HPDE6-E6E7 (cell line): ENCODE measurements around the gene PCDHB12.
"Not testable (repeated sequence)": the region's sequence is repeated elsewhere in the genome, so short reads cannot be mapped to it uniquely, and the experiment has no call there.

Experiments
- DNase-seq: peaks from one replicate; pipeline ENCODE4 v3.0.0; 2011; ENCODE audit warnings: missing footprints; ENCODE audit errors: extremely low spot score

The PCDHB12 gene

DNA sequence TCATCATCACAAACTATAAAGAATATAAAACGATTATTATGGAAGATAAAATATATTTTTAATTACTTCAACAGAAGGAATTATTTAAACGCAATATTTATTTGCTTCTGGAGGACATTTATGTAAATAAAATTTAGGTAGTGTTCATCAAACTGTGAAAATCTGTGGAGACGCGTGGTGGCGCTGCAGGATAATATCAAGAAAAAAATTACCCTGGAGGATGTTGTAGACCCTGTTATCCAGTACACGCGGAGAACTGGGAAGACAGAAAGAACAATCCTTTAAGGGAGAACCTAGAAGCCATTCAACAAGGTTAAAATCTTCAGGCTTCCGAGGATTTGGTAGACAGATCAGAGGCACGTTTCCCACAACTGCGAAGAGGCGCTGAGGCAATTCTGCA is at the start of gene PCDHB12:
Gene PCDHB12, plus strand, starts transcription at position 242 of the 400 bp plus-strand sequence. CDS start 189 bp downstream, outside the sequence.
- no peak for DNase-seq

DNA sequence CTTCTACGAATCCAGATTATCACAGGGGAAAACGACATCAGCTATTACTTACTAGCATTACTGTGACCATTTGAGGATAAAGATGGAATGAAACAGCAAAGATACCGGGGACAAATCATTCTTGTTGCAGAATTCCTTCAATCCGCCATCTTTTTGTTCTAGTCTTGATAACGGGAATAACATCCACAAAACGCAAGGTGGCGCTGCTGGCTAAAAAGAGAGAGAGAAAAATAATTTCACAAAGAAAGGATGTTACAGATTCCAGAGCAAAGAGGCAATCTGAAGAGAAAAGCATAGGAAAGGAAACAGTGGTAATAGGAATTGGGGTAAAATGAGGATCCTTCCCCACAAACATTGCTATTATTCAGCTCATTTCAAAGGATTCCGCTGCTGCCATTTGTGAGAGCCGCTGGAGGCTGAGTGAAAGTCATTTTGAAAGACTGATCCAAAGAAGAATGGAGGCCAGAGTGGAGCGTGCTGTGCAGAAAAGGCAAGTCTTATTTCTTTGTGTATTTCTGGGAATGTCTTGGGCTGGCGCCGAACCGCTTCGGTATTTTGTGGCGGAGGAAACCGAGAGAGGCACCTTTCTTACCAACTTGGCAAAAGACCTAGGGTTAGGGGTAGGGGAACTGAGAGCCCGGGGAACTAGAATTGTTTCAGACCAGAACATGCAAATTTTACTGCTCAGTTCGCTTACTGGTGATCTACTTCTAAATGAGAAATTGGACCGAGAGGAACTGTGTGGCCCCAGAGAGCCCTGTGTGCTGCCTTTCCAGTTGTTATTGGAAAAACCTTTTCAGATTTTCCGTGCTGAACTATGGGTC is 35.9 kb upstream of the PCDHB12 start, which contains the start of gene PCDHB7:
Gene PCDHB7, plus strand, starts transcription at position 264 of the 824 bp plus-strand sequence. Its CDS starts 192 bp downstream, at position 456.
- DNase-seq, result no peak

DNA sequence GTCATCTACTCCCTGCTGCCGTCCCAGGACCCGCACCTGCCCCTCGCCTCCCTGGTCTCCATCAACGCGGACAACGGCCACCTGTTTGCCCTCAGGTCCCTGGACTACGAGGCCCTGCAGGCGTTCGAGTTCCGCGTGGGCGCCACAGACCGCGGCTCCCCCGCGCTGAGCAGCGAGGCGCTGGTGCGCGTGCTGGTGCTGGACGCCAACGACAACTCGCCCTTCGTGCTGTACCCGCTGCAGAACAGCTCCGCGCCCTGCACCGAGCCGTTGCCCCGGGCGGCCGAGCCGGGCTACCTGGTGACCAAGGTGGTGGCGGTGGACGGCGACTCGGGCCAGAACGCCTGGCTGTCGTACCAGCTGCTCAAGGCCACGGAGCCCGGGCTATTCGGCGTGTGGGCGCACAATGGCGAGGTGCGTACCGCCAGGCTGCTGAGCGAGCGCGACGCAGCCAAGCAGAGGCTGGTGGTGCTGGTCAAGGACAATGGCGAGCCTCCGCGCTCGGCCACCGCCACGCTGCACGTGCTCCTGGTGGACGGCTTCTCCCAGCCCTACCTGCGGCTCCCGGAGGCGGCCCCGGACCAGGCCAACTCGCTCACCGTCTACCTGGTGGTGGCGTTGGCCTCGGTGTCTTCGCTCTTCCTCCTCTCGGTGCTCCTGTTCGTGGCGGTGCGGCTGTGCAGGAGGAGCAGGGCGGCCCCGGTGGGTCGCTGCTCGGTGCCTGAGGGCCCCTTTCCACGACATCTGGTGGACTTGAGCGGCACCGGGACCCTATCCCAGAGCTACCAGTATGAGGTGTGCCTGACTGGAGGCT is 34.0 kb upstream of the PCDHB12 start:
- DNase-seq, result not testable (repeated sequence)

DNA sequence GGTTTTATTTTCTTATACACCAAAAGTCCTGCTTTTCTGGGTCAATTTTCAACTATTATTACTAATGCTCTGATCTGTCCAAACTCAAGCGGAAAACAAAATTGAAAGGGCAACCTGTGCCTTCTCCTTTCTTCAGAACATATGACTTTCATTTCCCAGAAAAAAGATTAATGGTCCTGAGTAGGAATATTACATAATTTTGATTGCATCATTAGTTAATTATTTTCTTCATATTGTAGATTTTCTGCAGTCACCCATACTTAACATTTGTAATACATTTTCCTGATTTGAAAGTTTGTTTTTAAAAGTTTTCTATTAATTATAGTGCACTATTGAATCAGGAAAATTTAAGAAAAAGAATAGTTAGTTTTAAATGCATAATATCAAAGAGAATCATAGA is 32.6 kb upstream of the PCDHB12 start:
- DNase-seq, result no peak

DNA sequence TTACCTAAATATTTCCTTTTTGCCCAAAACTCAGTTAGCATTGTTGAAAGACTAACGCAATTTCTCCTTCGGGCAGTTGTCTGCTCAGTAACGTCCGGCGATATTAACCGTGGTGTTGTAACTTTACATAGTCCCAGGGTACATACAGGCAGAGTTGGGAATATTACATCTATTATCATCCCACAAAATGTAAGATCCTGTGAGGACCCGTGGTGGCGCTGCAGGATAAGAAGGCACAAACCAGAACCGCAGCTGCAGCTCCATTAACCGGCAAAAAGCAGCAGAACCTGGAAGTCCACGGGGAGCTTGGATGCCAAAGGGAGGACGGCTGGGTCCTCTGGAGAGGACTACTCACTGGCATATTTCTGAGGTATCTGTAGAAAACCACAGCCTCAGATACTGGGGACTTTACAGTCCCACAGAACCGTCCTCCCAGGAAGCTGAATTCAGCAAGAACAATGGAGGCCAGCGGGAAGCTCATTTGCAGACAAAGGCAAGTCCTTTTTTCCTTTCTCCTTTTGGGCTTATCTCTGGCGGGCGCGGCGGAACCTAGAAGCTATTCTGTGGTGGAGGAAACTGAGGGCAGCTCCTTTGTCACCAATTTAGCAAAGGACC is 30.8 kb upstream of the PCDHB12 start, which contains the start of gene PCDHB8:
Gene PCDHB8, plus strand, starts transcription at position 214 of the 615 bp plus-strand sequence. Its CDS starts 245 bp downstream, at position 459.
- not testable (repeated sequence) for DNase-seq

DNA sequence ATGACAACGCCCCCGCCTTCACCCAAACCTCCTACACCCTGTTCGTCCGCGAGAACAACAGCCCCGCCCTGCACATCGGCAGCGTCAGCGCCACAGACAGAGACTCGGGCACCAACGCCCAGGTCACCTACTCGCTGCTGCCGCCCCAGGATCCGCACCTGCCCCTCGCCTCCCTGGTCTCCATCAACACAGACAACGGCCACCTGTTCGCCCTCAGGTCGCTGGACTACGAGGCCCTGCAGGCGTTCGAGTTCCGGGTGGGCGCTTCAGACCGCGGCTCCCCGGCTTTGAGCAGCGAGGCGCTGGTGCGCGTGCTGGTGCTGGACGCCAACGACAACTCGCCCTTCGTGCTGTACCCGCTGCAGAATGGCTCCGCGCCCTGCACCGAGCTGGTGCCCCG is 29.1 kb upstream of the PCDHB12 start:
- DNase-seq, result not testable (repeated sequence)

DNA sequence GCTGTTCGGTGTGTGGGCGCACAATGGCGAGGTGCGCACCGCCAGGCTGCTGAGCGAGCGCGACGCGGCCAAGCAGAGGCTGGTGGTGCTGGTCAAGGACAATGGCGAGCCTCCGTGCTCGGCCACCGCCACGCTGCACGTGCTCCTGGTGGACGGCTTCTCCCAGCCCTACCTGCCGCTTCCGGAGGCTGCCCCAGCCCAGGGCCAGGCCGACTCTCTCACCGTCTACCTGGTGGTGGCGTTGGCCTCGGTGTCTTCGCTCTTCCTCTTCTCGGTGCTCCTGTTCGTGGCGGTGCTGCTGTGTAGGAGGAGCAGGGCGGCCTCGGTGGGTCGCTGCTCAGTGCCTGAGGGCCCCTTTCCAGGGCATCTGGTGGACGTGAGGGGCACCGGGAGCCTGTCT is 28.6 kb upstream of the PCDHB12 start:
- not testable (repeated sequence) for DNase-seq

DNA sequence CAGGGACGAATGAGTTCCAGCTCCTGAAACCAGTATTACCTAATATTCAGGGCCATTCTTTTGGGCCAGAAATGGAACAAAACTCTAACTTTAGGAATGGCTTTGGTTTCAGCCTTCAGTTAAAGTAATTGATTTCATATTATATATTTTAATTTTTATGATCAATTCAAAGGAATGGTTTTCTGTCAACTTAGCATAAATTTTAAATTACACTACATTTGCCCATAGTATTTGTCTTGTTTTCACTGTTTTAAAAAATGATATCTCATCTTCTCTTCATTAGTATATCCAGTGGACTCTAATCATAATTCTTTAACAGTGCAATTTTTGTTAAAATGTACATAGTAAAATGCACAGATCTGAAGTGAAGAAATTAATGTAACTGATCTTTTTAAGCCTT is 28.2 kb upstream of the PCDHB12 start:
- DNase-seq, result no peak

DNA sequence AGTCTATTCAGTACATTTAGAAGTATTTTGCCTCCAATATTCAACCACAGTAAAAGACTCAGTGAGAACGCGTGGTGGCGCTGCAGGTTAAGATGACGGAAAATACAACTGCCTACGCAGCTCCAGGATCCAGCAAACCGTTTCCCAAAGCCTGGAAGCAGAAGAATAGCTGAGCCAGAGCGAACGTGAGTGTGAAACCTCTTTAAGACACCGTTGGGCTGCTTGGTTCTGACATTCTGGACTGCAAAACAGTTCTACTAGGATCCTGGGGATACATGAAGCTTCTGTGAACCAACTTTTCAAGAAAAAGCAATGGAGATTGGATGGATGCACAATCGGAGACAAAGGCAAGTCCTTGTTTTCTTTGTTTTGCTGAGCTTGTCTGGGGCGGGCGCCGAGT is 26.3 kb upstream of the PCDHB12 start, which contains the start of gene PCDHB16:
Gene PCDHB16, plus strand, starts transcription at position 140 of the 400 bp plus-strand sequence. Its CDS starts 173 bp downstream, at position 313.
- no peak for DNase-seq

DNA sequence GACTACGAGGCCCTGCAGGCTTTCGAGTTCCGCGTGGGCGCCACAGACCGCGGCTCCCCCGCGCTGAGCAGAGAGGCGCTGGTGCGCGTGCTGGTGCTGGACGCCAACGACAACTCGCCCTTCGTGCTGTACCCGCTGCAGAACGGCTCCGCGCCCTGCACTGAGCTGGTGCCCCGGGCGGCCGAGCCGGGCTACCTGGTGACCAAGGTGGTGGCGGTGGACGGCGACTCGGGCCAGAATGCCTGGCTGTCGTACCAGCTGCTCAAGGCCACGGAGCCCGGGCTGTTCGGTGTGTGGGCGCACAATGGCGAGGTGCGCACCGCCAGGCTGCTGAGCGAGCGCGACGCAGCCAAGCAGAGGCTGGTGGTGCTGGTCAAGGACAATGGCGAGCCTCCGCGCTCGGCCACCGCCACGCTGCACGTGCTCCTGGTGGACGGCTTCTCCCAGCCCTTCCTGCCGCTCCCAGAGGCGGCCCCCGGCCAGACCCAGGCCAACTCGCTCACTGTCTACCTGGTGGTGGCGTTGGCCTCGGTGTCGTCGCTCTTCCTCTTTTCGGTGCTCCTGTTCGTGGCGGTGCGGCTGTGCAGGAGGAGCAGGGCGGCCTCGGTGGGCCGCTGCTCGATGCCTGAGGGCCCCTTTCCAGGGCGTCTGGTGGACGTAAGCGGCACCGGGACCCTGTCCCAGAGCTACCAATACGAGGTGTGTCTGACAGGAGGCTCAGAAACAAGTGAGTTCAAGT is 24.2 kb upstream of the PCDHB12 start:
- not testable (repeated sequence) for DNase-seq

DNA sequence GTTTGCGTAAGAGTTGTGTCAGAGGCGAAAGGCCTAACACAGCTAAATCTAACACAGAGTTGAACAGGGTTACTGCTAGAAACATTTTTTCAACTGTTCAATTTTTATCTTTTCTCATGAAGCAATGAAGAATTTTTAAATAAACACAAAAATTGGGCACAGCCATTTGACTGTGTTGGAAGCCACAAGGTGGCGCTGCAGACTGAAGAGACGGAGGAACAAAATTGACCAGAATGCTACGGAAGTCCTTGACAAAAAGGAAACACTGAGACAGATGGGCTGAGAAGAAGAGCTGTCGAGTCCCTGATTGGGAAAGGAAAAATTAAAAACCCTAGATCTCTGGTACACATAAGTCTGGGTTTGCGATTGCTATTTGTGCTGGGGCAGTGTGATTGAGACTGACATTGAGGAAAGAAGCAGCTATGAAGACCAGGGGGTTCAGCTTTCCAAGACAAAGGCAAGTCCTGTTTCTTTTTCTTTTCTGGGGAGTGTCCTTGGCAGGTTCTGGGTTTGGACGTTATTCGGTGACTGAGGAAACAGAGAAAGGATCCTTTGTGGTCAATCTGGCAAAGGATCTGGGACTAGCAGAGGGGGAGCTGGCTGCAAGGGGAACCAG is 21.5 kb upstream of the PCDHB12 start, which contains the start of gene PCDHB9:
Gene PCDHB9, plus strand, starts transcription at position 265 of the 616 bp plus-strand sequence. Its CDS starts 158 bp downstream, at position 423.
- DNase-seq, result no peak

DNA sequence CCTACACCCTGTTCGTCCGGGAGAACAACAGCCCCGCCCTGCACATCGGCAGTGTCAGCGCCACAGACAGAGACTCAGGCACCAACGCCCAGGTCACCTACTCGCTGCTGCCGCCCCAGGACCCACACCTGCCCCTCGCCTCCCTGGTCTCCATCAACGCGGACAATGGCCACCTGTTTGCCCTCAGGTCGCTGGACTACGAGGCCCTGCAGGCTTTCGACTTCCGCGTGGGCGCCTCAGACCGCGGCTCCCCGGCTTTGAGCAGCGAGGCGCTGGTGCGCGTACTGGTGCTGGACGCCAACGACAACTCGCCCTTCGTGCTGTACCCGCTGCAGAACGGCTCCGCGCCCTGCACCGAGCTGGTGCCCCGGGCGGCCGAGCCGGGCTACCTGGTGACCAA is 19.8 kb upstream of the PCDHB12 start:
- DNase-seq, result not testable (repeated sequence)

DNA sequence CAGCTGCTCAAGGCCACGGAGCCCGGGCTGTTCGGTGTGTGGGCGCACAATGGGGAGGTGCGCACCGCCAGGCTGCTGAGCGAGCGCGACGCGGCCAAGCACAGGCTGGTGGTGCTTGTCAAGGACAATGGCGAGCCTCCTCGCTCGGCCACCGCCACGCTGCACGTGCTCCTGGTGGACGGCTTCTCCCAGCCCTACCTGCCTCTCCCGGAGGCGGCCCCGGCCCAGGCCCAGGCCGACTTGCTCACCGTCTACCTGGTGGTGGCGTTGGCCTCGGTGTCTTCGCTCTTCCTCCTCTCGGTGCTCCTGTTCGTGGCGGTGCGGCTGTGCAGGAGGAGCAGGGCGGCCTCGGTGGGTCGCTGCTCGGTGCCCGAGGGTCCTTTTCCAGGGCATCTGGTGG is 19.4 kb upstream of the PCDHB12 start:
- DNase-seq, result not testable (repeated sequence)

DNA sequence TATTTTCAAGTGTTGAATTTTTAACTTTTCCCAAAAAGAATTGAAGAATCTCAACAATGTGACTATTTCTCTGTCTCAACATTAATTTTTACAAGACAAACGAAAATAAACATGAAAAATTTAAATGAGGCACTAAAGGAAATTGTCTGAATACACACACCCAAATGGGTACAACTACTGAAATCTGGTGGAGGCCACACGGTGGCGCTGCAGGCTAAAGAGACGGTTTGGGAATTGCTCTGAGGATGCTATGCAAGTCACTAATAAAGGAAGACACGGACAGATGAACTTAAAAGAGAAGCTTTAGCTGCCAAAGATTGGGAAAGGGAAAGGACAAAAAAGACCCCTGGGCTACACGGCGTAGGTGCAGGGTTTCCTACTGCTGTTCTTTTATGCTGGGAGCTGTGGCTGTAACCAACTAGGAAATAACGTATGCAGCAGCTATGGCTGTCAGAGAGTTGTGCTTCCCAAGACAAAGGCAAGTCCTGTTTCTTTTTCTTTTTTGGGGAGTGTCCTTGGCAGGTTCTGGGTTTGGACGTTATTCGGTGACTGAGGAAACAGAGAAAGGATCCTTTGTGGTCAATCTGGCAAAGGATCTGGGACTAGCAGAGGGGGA is 16.3 kb upstream of the PCDHB12 start, which contains the start of gene PCDHB10:
Gene PCDHB10, plus strand, starts transcription at position 244 of the 616 bp plus-strand sequence. Its CDS starts 200 bp downstream, at position 444.
- DNase-seq, result no peak

DNA sequence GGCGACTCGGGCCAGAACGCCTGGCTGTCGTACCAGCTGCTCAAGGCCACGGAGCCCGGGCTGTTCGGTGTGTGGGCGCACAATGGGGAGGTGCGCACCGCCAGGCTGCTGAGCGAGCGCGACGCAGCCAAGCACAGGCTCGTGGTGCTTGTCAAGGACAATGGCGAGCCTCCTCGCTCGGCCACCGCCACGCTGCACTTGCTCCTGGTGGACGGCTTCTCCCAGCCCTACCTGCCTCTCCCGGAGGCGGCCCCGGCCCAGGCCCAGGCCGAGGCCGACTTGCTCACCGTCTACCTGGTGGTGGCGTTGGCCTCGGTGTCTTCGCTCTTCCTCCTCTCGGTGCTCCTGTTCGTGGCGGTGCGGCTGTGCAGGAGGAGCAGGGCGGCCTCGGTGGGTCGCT is 14.2 kb upstream of the PCDHB12 start:
- not testable (repeated sequence) for DNase-seq

DNA sequence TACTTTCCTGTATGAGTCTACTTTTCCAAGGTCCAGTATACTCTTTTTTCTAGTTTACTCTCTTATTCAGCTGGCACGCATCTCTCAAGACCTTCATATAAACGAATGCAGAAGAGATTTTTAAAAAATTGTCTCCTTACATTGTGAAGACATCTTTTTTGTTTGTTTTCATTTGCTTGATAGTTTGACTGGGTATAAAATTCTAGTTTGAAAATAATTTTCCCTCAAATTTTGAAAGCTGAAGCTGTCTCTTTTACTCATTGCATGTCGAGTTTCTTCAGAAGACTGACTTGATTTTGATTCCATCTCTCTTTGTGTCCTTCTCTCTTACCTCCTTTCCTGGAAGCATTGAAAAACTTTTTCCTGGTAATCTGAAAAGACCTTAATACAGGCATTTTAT is 12.2 kb upstream of the PCDHB12 start:
- no peak for DNase-seq

DNA sequence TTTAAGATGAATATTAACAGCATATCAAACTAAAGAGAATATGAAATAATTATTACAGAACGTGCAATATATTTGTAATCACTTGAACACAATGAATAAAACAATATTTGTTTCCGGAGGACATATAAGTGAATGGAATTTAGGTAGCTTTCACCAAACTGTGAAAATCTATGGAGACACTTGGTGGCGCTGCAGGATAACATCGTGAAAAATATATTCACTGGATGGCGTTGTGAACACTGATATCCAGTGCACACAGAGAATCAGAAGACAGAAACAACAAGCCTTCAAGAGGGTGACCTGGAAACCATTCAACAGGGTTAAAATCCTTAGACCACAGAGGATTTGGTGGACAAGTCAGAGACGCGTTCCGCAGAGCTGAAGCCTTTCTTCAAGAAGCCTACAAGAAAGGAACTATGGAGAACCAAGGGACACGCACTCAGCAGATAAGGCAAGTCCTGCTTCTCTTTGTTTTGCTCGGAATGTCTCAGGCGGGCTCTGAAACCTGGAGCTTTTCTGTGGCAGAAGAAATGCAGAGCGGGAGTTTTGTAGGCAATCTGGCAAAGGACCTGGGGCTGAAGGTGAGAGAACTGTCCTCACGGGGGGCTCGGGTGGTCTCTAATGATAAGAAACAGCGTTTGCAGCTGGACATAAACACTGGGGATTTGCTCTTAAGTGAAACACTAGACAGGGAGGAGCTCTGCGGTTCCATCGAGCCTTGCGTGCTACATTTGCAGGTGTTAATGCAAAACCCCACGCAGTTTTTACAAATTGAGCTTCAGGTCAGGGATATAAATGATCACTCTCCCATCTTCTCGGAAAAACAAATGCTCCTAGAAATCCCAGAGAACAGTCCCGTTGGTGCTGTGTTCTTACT is 8.9 kb upstream of the PCDHB12 start, which contains the start of gene PCDHB11:
Gene PCDHB11, plus strand, starts transcription at position 269 of the 877 bp plus-strand sequence. Its CDS starts 148 bp downstream, at position 417.
- no peak for DNase-seq

DNA sequence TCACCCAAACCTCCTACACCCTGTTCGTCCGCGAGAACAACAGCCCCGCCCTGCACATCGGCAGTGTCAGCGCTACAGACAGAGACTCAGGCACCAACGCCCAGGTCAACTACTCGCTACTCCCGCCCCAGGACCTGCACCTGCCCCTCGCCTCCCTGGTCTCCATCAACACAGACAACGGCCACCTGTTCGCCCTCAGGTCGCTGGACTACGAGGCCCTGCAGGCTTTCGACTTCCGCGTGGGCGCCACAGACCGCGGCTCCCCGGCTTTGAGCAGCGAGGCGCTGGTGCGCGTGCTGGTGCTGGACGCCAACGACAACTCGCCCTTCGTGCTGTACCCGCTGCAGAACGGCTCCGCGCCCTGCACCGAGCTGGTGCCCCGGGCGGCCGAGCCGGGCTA is 7.4 kb upstream of the PCDHB12 start:
- not testable (repeated sequence) for DNase-seq

DNA sequence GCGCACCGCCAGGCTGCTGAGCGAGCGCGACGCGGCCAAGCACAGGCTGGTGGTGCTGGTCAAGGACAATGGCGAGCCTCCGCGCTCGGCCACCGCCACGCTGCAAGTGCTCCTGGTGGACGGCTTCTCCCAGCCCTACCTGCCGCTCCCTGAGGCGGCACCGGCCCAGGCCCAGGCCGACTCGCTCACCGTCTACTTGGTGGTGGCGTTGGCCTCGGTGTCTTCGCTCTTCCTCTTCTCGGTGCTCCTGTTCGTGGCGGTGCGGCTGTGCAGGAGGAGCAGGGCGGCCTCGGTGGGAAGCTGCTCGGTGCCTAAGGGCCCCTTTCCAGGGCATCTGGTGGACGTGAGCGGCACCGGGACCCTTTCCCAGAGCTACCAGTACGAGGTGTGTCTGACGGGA is 6.9 kb upstream of the PCDHB12 start:
- DNase-seq, result not testable (repeated sequence)
